Neutrophil (primary cell): ENCODE results near the gene SLC13A1.

Source experiments
- H3K27ac ChIP-seq: fragments of 200-600 bp; sonication (generic); 2 replicates; pipeline ENCODE4 v1.5.1; 2016; ENCODE audit warnings: mild to moderate bottlenecking, moderate library complexity
- H3K27me3 ChIP-seq: fragments of 200-600 bp; sonication (generic); 2 replicates; pipeline ENCODE4 v1.6.0; 2016; ENCODE audit warnings: mild to moderate bottlenecking
- H3K36me3 ChIP-seq: fragments of 200-600 bp; sonication (generic); 2 replicates; pipeline ENCODE4 v1.5.1; 2017
- H3K4me1 ChIP-seq, 2 experiments: fragments of 200-600 bp in 1 of 2; sonication (generic) in 1 of 2; 1 replicate in 1 of 2; 2 replicates in 1 of 2; pipeline versions ENCODE4 v1.5.1 to v1.6.1; 2013 to 2016; ENCODE audit warnings: low read depth in 1 of 2, low read length in 1 of 2, mild to moderate bottlenecking in 1 of 2, moderate library complexity in 1 of 2; ENCODE audit not compliant: control insufficient read depth in 1 of 2, insufficient read depth in 1 of 2
- H3K4me3 ChIP-seq, 2 experiments: fragments of 200-600 bp in 1 of 2; sonication (generic) in 1 of 2; 1 replicate in 1 of 2; 2 replicates in 1 of 2; pipeline ENCODE4 v1.5.1; 2013 to 2016; ENCODE audit warnings: low read depth in 1 of 2, low read length in 1 of 2, mild to moderate bottlenecking in 1 of 2, moderate library complexity in 1 of 2
- H3K9me3 ChIP-seq: fragments of 200-600 bp; sonication (generic); 2 replicates; pipeline ENCODE4 v1.5.1; 2016
- TF ChIP-seq, protein P1 (sequence below): fragments of 200-600 bp; sonication (generic); IDR thresholded peaks from 2 replicates; pipeline ENCODE4 v1.5.1; 2016; ENCODE audit warnings: antibody characterized with exemption

SLC13A1 gene

DNA sequence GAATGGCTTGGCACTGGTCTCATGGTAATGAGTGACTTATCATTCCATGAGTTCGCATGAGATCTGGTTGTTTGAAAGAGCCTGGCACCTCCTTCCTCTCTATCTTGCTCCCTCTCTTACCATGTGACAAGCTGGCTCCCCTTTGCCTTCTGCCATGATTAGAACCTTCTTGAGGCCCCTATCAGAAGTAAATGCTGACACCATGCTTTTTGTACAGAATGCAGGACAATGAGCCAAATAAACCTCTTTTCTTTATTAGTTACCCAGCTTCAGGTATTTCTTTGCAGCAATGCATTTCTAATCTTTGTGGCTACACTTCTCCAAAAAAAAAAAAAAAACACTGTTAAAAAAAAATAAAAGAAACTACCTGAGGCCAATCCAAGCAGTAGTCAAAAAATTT, 17.1 kb upstream of the SLC13A1 start:
- Histone ChIP-seq H3K4me3 (no peak overlapping the region), H3K4me1 (no peaks in the 10 kb centered on the region), H3K36me3 (no peaks in the 10 kb centered on the region), H3K27me3 (no peaks in the 10 kb centered on the region), H3K9me3 (no peaks in the 10 kb centered on the region), H3K27ac (no peak overlapping the region)
- TF ChIP-seq, protein P1, sequence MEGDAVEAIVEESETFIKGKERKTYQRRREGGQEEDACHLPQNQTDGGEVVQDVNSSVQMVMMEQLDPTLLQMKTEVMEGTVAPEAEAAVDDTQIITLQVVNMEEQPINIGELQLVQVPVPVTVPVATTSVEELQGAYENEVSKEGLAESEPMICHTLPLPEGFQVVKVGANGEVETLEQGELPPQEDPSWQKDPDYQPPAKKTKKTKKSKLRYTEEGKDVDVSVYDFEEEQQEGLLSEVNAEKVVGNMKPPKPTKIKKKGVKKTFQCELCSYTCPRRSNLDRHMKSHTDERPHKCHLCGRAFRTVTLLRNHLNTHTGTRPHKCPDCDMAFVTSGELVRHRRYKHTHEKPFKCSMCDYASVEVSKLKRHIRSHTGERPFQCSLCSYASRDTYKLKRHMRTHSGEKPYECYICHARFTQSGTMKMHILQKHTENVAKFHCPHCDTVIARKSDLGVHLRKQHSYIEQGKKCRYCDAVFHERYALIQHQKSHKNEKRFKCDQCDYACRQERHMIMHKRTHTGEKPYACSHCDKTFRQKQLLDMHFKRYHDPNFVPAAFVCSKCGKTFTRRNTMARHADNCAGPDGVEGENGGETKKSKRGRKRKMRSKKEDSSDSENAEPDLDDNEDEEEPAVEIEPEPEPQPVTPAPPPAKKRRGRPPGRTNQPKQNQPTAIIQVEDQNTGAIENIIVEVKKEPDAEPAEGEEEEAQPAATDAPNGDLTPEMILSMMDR: no peak

DNA sequence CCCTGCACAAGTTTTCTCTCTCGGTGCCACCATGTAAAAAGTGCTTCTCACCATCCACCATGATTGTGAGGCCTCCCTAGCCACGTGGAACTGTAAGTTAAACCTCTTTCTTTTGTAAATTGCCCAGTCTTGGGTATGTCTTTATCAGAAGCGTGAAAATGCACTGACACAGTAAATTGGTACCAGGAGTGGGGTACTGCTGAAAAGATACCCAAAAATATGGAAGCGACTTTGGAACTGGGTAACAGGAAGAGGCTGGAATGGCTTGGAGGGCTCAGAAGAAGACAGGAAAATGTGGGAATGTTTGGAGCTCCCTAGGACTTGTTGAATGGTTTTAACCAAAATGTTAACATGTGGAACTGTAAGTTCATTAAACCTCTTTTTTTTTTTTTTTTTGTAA, 15.6 kb upstream of the SLC13A1 start:
- Histone ChIP-seq H3K4me1 (no peaks in the 10 kb centered on the region), H3K36me3 (no peaks in the 10 kb centered on the region), H3K27ac (no peak overlapping the region), H3K9me3 (no peaks in the 10 kb centered on the region), H3K4me3 (no peak overlapping the region), H3K27me3 (no peaks in the 10 kb centered on the region)
- TF ChIP-seq, protein P1: no peak

DNA sequence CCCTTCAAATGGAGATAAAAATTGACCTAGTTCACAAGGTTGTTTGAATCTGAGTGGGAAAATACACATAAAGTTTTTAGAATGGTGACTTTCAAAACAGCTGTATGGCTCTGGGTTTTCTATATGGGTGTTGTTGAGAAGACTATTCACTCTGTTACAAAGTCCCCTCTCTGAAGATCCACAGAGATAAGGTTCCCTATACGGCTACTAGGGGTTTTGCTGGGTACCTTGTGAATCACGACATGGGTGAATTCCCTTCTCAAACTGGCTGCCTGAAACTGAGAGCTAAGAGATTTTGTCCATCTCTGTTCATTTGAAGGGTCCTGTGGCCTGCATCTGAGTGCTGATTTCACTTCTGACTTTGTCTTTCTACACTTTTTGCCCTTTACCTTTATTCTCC, 11.8 kb upstream of the SLC13A1 start:
- no peaks in the 10 kb centered on the region for H3K27me3 ChIP-seq
- no peaks in the 10 kb centered on the region for H3K36me3 ChIP-seq
- no peaks in the 10 kb centered on the region for H3K4me1 ChIP-seq
- H3K4me3 ChIP-seq: no peak overlapping the region
- H3K27ac ChIP-seq: no peak overlapping the region
- TF ChIP-seq, protein P1: no peak
- no peaks in the 10 kb centered on the region for H3K9me3 ChIP-seq

DNA sequence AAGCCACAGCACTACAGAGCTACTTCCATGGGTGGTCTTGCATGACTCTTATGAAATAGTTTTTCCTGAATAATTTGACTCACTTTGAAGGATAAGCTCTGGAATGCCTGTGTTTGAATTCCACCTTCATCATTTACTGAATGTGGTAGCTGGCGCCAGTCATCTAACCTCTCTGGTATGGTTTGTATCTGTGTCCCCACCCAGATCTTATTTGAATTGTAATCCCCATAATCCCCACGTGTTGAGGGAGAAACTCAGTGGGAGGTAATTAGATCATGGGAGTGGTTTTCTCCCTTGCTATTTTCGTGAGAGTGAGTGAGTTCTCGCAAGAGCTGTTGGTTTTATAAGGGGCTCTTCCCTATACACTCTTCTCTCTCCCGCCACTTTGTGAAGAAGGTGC, 11.2 kb upstream of the SLC13A1 start:
- H3K36me3 ChIP-seq: no peaks in the 10 kb centered on the region
- H3K27ac ChIP-seq: no peak overlapping the region
- H3K4me3 ChIP-seq: no peak overlapping the region
- TF ChIP-seq, protein P1: no peak
- no peaks in the 10 kb centered on the region for H3K27me3 ChIP-seq
- H3K9me3 ChIP-seq: no peaks in the 10 kb centered on the region
- H3K4me1 ChIP-seq: no peaks in the 10 kb centered on the region

DNA sequence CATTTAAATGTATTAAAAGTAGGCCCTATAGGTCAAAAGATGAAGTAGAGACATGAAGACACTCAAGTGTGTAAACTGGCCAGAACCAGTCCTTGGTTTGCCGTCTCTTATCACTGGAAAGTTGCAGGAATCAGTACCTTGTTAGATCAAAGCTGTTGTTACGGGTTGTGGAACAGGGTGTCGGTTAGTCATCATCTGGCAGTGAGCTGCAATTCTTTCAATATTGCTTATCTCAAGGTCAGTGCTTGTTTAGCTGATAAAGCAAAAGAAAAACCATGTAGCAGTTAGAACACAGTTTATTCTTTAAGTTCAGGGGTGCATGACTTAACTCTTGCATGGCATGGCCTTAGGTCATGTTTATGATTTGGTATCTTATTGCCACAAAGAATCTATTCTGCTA, 10.0 kb upstream of the SLC13A1 start:
- no peaks in the 10 kb centered on the region for H3K27me3 ChIP-seq
- no peaks in the 10 kb centered on the region for H3K36me3 ChIP-seq
- H3K27ac ChIP-seq: no peak overlapping the region
- TF ChIP-seq, protein P1: no peak
- H3K4me3 ChIP-seq: no peak overlapping the region
- no peaks in the 10 kb centered on the region for H3K4me1 ChIP-seq
- no peaks in the 10 kb centered on the region for H3K9me3 ChIP-seq

DNA sequence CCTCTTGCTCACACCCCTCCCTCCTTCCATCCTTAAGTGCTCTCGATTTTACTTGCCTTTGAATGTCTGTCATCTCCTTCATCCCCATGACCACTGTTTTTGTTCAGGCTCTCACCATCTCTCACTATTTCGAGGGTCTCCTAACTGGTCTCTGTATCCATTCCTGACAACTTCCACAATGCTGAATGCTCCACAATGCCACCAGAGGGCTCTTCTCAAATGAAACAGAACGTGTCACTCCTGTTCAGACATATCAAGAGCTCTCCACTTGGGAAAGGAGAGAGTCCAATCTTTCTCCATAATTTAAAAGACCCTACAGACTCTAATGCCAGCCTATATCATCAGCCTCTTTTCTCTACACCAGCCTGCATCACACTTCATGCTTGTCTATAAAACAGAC, 9.0 kb upstream of the SLC13A1 start:
- Histone ChIP-seq H3K4me1 (no peaks in the 10 kb centered on the region), H3K9me3 (no peaks in the 10 kb centered on the region), H3K27ac (no peak overlapping the region), H3K27me3 (no peaks in the 10 kb centered on the region), H3K4me3 (no peak overlapping the region), H3K36me3 (no peaks in the 10 kb centered on the region)
- TF ChIP-seq, protein P1: no peak
